K562 (cell line): ENCODE data around the gene SANBR. TPM values are rescaled to one million over a fixed set of nuclear protein-coding genes. Genes with fewer than 3 reads are reported as not detected.

Experiments
- ATF7 ChIP-seq: fragments of 450-650 bp; IDR thresholded peaks from 2 replicates; pipeline ENCODE4 v1.7.1; 2014; ENCODE audit warnings: mild to moderate bottlenecking, moderate library complexity
- E2F3 ChIP-seq: fragments of 250-450 bp; sonication (Bioruptor Pico); IDR thresholded peaks from 2 replicates; pipeline ENCODE4 v1.4.0; 2020; ENCODE audit warnings: mild to moderate bottlenecking
- FIP1L1 ChIP-seq: fragments of 200-400 bp; formaldehyde crosslinking; IDR thresholded peaks from 2 replicates; pipeline ENCODE4 v1.6.1; 2018; ENCODE audit warnings: mild to moderate bottlenecking, low read depth, low read length; ENCODE audit not compliant: poor library complexity, severe bottlenecking
- FOXJ3 ChIP-seq: sonication (generic); formaldehyde crosslinking; IDR thresholded peaks from 2 replicates; pipeline ENCODE4 v1.4.0; 2020; ENCODE audit warnings: mild to moderate bottlenecking, missing genetic modification reagents
- HMGN3 ChIP-seq: IDR thresholded peaks from 2 replicates; pipeline ENCODE4 v1.6.1; 2011; ENCODE audit warnings: borderline replicate concordance, low read depth, mild to moderate bottlenecking, mixed read lengths, low read length; ENCODE audit not compliant: insufficient read length; ENCODE audit errors: extremely low read depth
- HNRNPLL ChIP-seq: fragments of 200-400 bp; formaldehyde crosslinking; IDR thresholded peaks from 2 replicates; pipeline ENCODE4 v1.6.1; 2017; ENCODE audit warnings: low read length, low read depth, mild to moderate bottlenecking; ENCODE audit not compliant: poor library complexity, severe bottlenecking
- JUN ChIP-seq, 2 experiments: sonication (generic) in 1 of 2; formaldehyde crosslinking in 1 of 2; IDR thresholded peaks; 2 replicates each; pipeline versions ENCODE4 v1.6.1 to v1.8.0; 2012 to 2022; ENCODE audit warnings: borderline replicate concordance in 2 of 2, mild to moderate bottlenecking in 2 of 2, improper control_type of control experiment in 1 of 2, low read depth in 1 of 2, low read length in 1 of 2, missing genetic modification reagents in 1 of 2
- MYBL2 ChIP-seq, 2 experiments: fragments of 450-650 bp in 1 of 2; sonication (generic) in 1 of 2; formaldehyde crosslinking in 1 of 2; IDR thresholded peaks; 2 replicates each; pipeline versions ENCODE4 v1.6.1 to v1.8.1; 2017 to 2022; ENCODE audit warnings: borderline replicate concordance in 1 of 2, inconsistent platforms in 1 of 2, low read depth in 1 of 2, mild to moderate bottlenecking in 1 of 2, missing genetic modification reagents in 1 of 2, moderate library complexity in 1 of 2
- NCOA1 ChIP-seq: fragments of 450-650 bp; IDR thresholded peaks from 2 replicates; pipeline ENCODE4 v1.6.1; 2016; ENCODE audit warnings: low read depth
- PHB2 ChIP-seq: fragments of 450-650 bp; IDR thresholded peaks from 2 replicates; pipeline ENCODE4 v1.6.1; 2017; ENCODE audit warnings: low read depth
- POLR2B ChIP-seq: fragments of 450-650 bp; IDR thresholded peaks from 2 replicates; pipeline ENCODE4 v1.6.1; 2018; ENCODE audit warnings: low read depth; ENCODE audit not compliant: partially characterized antibody
- SMC3 ChIP-seq: conservative IDR thresholded peaks from 2 replicates; pipeline ENCODE4 v1.6.1; 2011; ENCODE audit warnings: low read depth, low read length, improper control_type of control experiment; ENCODE audit not compliant: insufficient read depth
- SRSF9 ChIP-seq: fragments of 200-400 bp; formaldehyde crosslinking; IDR thresholded peaks from 2 replicates; pipeline ENCODE4 v1.6.1; 2017; ENCODE audit warnings: low read depth, low read length, borderline replicate concordance
- STAG1 ChIP-seq: sonication (generic); formaldehyde crosslinking; IDR thresholded peaks from 2 replicates; pipeline ENCODE4 v1.5.0; 2020; ENCODE audit warnings: missing genetic modification reagents, borderline replicate concordance
- TAF1 ChIP-seq: IDR thresholded peaks from 2 replicates; pipeline ENCODE4 v1.6.1; 2011; ENCODE audit warnings: mild to moderate bottlenecking, low read length, moderate library complexity; ENCODE audit not compliant: insufficient read depth, control insufficient read depth, severe bottlenecking; ENCODE audit errors: extremely low read depth
- TAF15 ChIP-seq: fragments of 200-400 bp; formaldehyde crosslinking; IDR thresholded peaks from 2 replicates; pipeline ENCODE4 v1.6.1; 2017; ENCODE audit warnings: mild to moderate bottlenecking, low read depth, low read length, moderate library complexity
- TBL1XR1 ChIP-seq, 2 experiments: IDR thresholded peaks; 2 replicates each; pipeline ENCODE4 v1.6.1; 2012; ENCODE audit warnings: improper control_type of control experiment in 2 of 2, low read length in 2 of 2, mild to moderate bottlenecking in 1 of 2
- polyA plus RNA-seq, 8 experiments: library from polyadenylated mRNA; depleted of rRNA in 4 of 8; stranded (reverse) in 5 of 8; unstranded in 3 of 8; fragments of >200 nt; fragmentation: Nextera tagmentation in 2 of 8; fragmentation: Illumina TruSeq in 1 of 8; extraction: Ambion mirVana in 2 of 8; extraction: Trizol in 1 of 8; gene quantifications; 2 replicates each; pipeline versions ENCODE4 v1.2.1 to v1.2.3, GENCODE V29; 2011 to 2014; ENCODE audit warnings: inconsistent platforms in 1 of 8, missing spikeins in 1 of 8
- total RNA-seq, 7 experiments: library from RNA; depleted of rRNA in 6 of 7; stranded (reverse); fragments of >200 nt in 6 of 7; fragmentation: Illumina TruSeq in 2 of 7; extraction: Trizol in 2 of 7; gene quantifications; 2 replicates each; pipeline versions ENCODE4 v1.2.1 to v1.2.3, GENCODE V29; 2011 to 2021; ENCODE audit warnings: low replicate concordance in 1 of 7
- TF ChIP-seq, protein P1 (sequence below): sonication (generic); formaldehyde crosslinking; IDR thresholded peaks from 2 replicates; pipeline ENCODE4 v1.8.1; 2023; ENCODE audit warnings: missing genetic modification reagents, mild to moderate bottlenecking, borderline replicate concordance
- TF ChIP-seq, protein P2 (sequence below): fragments of 450-650 bp; IDR thresholded peaks from 2 replicates; pipeline ENCODE4 v1.6.1; 2016
- TF ChIP-seq, protein P3 (sequence below), 2 experiments: fragments of 250-450 bp in 1 of 2; fragments of 450-650 bp in 1 of 2; sonication (Bioruptor Pico) in 1 of 2; IDR thresholded peaks; 2 replicates each; pipeline versions ENCODE4 v1.6.1 to v1.8.0; 2016 to 2021; ENCODE audit warnings: mild to moderate bottlenecking in 2 of 2, moderate library complexity in 2 of 2, missing compliant biosample characterization in 1 of 2, missing genetic modification characterization in 1 of 2

The SANBR gene
- total and polyA plus RNA-seq, 9 of the 15 experiments (the other 6 are each of a cell fraction or from before 2014, with no cell fraction given): 1.5 to 7.7 (median 6.2) TPM

DNA sequence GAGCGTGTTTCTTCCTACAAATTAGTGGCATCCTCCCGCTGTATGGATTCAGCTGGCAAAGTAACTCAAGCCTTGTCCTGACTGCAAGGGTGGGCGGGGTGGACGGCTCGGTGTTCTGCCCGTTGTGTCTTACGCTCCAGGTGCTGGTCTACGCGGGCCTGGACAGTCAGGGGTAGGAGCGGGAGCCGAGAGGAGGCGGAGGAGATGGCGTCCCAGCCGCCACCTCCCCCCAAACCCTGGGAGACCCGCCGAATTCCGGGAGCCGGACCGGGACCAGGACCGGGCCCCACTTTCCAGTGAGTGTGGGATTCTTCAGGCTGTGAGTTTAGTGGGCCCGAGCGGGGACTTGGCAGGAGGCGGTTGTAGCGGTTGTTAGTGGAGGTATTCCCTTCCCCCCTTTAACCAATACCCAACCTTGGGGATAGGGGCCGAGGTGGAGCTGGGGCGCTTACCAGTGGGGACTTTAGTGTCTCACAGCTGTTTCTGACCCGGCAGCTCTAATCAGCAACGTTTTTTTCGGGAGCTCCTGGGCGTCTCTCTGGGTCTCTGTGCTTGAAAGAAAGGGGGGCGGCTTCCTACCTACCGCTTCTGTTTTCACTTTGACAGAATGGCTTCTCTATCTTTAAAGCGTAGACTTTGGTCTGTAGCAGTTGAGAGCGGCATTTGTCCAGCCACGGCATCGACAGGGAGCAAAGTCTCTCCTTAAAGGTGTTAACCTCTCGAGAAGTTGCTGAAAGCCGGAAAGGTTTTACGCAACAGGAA lies 47.9 kb upstream of the SANBR start, which contains the start of the genes PEX13 and PUS10 (continued):
- TF ChIP-seq MYBL2 (IDR thresholded peaks at IDR 0.05; ENCODE audit: low read depth) (no peak), MYBL2 (CRISPR knock-in tag; IDR thresholded peaks at IDR 0.05; ENCODE audit: borderline replicate concordance) (no peak), JUN (IDR thresholded peaks at IDR 0.05; ENCODE audit: borderline replicate concordance, low read depth, low read length) (no peak), JUN (CRISPR knock-in tag; IDR thresholded peaks at IDR 0.05; ENCODE audit: borderline replicate concordance) (peak; percentile 37; the same call in 1 of the 2 replicates), STAG1 (CRISPR knock-in tag) (no peak), HNRNPLL (peak; percentile 48), FOXJ3 (CRISPR knock-in tag) (no peak), PHB2 (no peak), POLR2B (peak; percentile 65), TBL1XR1 (IDR thresholded peaks at IDR 0.05; ENCODE audit: low read length in 2 of 2) (no peak), TAF15 (no peak), TAF1 (peak; percentile 77), ATF7 (peak; percentile 25; the same call in 1 of the 2 replicates), SMC3 (no peak), NCOA1 (no peak), HMGN3 (peak; percentile 49), FIP1L1 (no peak), E2F3 (CRISPR knock-in tag) (no peak), SRSF9 (no peak)
- TF ChIP-seq, protein P1, sequence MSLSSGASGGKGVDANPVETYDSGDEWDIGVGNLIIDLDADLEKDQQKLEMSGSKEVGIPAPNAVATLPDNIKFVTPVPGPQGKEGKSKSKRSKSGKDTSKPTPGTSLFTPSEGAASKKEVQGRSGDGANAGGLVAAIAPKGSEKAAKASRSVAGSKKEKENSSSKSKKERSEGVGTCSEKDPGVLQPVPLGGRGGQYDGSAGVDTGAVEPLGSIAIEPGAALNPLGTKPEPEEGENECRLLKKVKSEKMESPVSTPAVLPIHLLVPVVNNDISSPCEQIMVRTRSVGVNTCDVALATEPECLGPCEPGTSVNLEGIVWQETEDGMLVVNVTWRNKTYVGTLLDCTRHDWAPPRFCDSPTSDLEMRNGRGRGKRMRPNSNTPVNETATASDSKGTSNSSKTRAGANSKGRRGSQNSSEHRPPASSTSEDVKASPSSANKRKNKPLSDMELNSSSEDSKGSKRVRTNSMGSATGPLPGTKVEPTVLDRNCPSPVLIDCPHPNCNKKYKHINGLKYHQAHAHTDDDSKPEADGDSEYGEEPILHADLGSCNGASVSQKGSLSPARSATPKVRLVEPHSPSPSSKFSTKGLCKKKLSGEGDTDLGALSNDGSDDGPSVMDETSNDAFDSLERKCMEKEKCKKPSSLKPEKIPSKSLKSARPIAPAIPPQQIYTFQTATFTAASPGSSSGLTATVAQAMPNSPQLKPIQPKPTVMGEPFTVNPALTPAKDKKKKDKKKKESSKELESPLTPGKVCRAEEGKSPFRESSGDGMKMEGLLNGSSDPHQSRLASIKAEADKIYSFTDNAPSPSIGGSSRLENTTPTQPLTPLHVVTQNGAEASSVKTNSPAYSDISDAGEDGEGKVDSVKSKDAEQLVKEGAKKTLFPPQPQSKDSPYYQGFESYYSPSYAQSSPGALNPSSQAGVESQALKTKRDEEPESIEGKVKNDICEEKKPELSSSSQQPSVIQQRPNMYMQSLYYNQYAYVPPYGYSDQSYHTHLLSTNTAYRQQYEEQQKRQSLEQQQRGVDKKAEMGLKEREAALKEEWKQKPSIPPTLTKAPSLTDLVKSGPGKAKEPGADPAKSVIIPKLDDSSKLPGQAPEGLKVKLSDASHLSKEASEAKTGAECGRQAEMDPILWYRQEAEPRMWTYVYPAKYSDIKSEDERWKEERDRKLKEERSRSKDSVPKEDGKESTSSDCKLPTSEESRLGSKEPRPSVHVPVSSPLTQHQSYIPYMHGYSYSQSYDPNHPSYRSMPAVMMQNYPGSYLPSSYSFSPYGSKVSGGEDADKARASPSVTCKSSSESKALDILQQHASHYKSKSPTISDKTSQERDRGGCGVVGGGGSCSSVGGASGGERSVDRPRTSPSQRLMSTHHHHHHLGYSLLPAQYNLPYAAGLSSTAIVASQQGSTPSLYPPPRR (CRISPR knock-in tag): no peak
- TF ChIP-seq, protein P2, sequence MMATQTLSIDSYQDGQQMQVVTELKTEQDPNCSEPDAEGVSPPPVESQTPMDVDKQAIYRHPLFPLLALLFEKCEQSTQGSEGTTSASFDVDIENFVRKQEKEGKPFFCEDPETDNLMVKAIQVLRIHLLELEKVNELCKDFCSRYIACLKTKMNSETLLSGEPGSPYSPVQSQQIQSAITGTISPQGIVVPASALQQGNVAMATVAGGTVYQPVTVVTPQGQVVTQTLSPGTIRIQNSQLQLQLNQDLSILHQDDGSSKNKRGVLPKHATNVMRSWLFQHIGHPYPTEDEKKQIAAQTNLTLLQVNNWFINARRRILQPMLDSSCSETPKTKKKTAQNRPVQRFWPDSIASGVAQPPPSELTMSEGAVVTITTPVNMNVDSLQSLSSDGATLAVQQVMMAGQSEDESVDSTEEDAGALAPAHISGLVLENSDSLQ: no peak
- TF ChIP-seq, protein P3, sequence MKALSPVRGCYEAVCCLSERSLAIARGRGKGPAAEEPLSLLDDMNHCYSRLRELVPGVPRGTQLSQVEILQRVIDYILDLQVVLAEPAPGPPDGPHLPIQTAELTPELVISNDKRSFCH (CRISPR knock-in tag; IDR thresholded peaks at IDR 0.05): no peak
- TF ChIP-seq, protein P3 (tag; IDR thresholded peaks at IDR 0.05): no peak
